Ammon's horn (tissue), 1 donor: ENCODE results near the gene TMEM30B.
A peak's percentile ranks its signal among the peaks of the same experiment; 100 is the strongest.

Experiments
- DNase-seq: peaks from one replicate; pipeline ENCODE4 v3.0.0-alpha.2; 2016; ENCODE audit warnings: low spot score

The TMEM30B gene

DNA sequence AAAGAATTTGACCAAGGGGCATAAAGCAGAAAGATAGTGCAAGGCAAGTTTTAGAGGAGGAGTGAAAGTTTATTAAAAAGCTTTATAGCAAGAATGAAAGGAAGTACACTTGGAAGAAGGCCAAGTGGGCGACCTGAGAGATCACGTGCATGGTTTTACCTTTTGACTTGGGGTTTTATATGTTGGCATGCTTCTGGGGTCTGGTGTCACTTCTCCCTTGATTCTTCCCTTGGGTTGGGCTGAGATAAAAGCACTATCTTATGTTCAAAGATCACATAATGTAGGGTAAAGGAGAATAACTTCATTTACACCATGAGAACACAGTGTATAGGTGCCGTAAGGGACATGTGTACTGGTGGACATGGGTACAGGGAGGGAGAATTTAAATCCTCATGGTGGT, 17.7 kb upstream of the TMEM30B start:
- DNase-seq, result no peak

DNA sequence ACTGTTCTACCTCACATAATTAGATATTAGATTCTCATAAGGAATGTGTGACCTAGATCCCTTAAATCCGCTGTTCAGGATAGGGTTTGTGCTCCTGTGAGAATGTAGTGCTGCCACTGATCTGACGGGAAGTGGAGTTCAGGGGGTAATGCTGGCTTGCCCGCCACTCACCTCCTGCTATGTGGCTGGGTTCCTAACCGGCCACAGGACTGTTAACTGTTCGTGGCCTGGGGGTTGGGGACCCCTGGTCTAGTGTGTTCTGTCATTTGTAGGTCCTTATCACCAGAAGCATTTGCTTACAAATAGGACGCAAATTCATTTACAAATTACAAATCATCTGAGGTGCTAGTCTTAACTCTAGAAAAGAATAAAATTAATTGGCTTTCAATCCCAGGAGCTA, 16.4 kb upstream of the TMEM30B start:
- no peak for DNase-seq

DNA sequence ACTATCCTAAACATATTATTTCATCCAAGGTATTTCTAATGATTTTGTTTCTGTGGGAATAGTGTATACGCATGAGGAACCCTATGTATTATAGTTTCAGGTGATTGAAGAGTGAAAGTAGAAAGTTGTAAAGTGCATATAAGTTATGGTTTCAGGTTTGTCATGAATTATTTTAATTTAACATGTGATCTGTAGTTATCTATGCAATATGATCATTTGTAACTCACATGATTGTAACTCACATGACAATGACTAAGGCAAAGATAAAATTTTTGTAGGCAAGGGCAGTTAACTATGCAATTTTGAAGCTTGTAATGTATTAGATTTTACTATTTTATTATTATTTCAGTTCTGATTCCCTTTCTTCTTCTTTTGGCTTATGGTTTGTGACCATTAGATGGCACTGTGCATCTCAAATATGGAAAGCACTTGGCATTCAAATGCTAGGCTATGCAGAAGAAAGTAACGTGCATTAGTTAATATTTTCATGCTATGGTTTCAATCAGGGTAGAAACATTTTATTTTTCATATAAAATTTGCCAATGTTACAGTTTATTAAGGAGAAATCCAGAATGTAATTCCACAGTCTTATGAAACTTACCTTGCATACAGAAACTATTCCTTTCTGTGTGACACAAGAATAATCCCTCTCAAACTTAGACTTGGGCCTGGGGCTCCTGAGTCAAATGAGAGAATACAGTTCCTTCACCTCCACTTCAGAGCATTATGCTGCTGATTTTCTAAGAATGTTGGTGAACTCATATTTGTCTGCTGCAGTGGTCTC, 15.8 kb upstream of the TMEM30B start:
- peak; percentile 48 for DNase-seq

DNA sequence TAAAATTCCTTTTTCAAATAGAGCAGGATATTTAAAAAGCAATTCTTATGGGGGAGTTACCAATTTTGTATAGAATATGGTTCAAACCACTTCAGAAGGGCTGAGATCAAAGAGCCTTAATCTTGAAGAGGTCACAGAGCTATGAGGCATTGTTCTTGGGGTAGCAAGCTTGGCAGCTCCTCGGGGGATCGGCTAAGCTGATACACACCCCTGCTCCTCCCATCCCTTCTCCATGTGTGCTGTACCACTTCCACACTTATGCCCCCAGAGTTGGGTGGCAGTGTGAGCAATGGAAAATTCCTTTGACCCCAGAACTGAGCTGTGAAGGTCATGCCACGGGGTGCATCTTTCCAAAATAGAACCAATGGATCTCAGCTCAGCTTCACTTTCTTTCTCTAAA, 15.0 kb upstream of the TMEM30B start:
- DNase-seq, result no peak

DNA sequence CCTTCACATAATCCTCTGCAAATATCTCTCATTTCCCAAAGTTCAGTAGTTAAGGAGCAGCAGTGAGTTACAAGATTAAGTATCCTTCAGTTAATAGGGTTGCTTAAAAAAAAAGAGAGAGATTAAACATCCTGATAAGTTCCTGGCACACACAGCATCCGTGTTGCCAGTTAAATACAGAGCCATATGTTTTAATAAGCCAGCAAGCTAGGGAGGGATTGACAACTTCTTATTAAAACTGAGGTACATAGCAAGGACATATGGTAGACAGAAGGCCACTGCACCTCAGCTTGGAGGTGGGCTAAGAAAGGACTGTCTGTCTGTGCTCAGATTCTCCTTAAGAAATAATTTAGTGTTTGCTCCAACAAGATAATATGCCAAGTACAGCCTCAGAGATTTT, 9.6 kb upstream of the TMEM30B start:
- DNase-seq, result no peak

DNA sequence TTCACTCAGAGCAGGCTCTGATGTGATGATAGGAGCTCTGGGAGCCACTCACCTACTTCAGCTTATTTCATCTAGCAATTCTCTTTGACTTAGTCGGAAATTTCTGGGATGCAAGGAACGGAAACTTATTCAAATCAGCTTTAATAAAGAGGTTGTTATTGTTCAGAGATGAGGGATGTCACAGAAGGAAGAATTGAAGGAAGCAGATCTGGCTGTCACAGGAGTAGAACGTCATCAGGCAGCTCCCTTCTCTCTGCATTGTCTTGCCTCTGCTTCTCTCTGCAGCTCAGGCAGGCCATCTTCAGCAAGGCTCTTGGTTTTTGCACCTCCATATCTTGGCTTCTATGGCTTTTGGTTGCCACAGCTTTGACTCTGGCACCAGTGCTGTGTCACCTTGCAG, 7.6 kb upstream of the TMEM30B start:
- DNase-seq, result no peak

DNA sequence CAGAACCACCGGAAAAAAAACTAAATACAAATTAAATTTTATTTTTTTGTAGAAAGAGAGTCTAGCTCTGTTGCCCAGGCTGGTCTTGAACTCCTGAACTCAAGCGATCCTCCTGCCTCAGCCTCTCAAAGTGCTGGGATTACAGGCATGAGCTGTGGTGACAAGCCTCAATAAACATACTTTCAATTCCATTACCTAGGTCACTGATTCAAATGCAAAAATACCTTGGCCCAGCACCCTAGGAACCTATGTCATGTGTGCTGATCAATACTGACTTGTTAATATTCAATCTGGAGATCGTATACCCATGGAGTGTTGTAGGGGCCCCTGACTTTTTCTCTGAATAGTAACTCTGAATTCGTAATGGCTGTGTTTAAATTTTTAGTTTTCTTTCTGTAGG, 7.1 kb upstream of the TMEM30B start:
- no peak for DNase-seq

DNA sequence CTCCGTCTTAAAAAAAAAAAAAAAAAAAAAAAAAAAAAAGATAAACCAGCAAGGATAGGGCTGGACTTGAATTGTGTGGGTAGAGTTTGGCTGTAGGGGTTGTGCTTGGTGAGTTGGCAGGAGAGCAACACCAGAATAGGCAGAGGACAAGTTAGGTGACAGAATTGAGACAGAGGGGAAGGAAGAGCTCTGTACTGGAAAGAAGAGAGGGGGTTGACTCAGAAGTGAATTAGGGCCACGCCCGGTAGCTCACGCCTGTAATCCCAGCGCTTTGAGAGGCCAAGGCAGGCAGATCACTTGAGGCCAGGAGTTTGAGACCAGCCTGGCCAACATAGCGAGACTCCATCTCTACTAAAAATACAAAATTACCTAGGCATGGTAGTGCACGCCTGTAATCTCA, 6.1 kb upstream of the TMEM30B start:
- DNase-seq, result no peak

DNA sequence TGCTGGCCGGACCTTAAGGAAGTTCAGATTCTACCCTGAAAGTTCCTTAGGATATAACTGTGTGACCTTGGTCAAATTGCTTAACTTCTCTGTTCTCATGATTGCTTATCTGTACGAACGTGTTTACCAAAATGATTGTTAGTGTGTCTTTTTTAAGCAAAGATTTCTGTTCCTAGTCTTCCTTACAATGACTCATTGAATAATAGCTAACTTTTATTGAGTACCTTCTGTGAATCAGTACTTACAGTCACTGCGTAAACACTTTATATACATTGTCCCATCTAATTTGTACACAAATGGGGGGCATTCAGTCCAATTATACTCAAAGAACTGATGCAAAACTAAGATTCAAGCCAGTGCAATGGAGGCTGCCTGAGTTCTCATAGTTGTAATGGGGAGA, 4.2 kb upstream of the TMEM30B start:
- DNase-seq, result no peak

DNA sequence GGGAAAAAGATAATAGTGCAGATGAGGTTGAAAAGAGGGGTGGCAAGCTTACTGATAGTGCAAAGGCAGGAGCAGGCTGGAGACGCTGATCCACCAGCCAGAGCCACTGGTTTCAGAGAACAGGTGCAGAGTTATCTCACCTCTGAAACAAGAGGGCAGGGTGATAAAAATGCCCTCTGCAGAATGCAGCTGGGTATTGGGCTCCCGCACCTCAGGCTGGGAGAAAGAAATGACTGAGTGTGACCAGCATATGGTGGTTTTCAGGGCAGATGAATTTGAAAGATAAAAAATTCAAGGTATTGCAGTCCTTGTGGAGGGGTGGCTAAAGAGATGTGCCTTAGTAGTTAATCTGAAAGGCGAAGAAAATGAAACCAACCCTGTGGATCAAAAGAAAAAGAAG, 2.9 kb upstream of the TMEM30B start:
- DNase-seq, result no peak

DNA sequence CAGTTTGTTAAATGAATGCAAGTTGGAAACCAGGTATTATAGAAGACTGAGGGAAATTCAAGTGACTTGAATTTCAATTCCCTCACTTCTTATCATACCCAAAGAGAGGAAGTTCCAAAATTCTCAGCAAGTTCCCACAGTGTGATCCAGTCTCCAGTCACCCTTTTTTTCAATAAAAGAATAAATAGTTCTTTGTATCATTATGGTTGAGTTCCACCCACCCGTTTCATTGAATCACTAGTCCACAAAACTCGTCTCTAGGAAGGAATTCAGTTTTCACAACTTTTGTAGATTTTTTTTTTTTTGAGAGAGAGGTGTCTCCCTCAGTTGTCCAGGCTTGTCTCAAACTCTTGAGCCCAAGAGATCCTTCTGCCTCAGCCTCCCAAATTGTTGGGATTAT, 1.6 kb upstream of the TMEM30B start:
- no peak for DNase-seq

DNA sequence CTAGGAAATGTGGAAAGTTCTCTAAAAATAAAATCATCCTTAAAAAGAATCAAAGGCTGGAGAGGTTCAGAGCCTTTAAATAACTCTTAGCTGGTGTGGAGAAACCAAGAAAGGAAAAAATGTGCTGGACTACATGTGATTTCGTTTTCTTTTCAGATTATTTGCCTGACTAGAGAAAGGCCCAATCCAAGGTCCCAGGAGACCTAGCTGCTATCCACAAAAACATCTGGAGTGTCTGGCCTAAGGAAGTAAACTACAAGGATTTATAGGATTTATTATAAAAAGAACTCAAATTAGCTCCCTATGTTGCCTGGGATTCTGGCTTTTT, 774 bp upstream of the TMEM30B start:
- DNase-seq, result no peak

DNA sequence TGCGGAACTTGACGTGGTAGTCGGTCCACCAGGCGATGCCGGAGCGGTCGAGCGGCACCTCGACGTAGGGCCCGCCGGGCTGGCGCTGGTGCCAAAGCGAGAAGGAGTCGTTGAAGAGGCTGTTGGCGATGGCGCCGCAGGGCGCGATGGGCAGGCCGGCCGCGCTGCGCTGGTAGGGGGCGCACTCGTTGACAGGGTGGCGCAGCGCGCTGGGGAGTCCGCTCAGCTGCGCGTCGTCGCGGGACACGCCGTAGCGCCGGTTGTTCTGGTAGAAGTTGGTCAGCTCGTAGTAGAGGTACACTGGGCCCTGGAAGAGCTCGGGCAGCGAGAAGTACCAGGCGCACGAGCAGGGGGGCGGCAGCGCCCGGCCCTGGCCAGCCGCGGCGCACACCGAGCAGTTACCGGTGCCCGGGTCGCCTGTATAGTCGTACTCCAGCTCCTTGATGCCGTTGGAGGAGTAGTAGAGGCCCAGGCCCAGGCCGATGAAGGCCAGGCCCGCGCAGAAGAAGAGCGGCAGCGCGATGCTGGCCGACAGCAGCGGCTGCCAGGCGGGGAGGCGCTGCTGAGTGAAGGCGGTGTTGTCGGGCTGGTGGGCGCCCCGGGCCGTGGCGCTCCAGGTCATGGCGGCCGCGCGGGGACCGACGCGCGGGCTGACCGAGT, 482 bp downstream of the TMEM30B start:
- DNase-seq, result no peak

DNA sequence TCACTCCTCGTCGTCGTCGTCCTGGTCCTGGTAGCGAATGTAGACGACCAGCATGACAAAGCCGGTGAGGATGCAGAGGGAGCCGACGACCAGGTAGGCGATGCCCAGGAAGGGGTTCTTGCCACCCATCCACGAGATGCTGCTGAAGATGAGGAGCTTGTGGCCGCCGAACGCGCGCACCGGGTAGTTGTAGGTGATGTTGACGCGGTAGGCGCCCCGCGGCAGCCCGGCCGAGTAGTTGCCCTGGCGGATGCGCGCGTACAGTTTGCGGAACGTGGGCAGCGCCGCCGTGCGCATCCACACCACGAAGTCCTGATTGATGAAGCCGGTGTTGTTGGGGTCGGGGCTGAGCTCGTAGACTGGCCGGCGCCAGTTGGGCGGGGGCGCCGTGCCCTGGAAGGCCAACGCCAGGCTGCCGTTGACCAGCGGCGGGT, 1.0 kb downstream of the TMEM30B start:
- DNase-seq, result no peak

DNA sequence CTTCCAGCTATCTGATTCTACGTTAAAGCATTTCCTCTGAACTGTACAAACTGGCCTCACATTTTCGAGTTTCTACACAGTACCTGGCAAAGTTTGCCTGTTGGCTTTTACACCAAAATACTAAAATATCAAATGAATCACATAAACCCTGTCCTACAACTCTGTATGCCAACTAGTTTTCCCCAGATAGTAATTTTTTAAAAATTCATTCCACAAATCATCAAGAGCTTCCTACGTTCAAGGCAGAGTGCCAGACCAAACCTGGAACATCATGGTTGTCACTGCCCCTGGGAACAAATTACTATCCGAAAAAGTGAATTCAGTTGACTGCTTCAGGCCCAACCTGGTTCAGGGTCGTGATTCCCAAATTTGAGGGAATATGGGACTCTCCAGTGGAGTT, 2.1 kb downstream of the TMEM30B start:
- no peak for DNase-seq

DNA sequence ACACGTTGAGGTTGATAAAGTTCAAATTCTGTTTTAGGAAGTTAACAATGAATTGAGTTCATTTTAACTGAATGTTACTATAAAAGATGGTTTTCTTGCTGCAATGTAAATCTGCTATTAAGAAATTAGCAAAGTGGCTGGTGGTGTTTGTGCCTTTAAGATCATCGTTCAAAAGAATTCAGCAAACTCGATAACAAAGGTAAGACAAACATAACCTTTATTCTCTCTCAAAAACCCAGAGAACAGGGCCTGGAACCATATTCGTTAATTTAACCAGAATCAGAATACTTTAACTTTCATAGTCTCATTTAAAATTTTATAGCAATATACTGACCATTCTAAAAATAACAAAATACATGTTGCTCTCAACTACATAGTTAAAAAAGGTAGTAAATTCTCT, 3.4 kb downstream of the TMEM30B start:
- DNase-seq, result no peak

DNA sequence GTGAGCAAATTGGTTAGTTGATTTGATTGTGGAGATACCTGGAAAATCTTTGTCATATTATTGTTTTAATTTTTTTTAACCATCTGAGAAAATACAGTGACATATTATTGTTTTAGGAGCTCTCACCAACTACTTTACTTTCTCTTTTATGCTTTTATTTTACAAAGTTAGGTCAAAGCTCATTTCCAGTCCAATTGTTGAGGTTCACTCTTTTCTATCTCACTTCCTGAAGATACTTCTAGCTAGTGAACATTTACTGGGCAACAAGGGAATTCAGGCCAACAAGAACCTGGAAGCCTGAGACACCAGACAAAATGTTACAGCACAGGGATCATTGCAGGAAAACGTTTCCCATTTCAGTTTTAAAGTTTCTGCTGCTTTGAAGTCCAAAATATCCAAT, 3.9 kb downstream of the TMEM30B start:
- no peak for DNase-seq

DNA sequence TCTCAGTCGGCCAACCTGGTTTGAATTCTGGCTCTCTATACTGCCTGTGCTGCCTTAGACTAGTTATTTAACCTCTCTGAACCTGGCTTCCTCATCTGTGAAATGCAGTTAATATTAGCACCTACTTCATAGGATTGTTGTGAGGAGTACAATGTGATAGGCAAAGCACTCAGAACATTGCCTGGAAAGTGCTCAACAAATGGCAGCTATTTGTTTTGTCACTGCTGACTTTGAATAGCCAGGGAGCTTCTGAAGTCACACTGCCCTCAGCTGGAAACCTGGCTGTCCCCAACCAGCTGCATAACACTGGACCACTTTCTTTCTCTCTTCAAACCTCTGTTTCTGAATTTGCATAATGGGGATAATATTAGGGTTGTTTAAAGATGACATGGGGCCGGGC, 9.6 kb downstream of the TMEM30B start:
- DNase-seq, result no peak

DNA sequence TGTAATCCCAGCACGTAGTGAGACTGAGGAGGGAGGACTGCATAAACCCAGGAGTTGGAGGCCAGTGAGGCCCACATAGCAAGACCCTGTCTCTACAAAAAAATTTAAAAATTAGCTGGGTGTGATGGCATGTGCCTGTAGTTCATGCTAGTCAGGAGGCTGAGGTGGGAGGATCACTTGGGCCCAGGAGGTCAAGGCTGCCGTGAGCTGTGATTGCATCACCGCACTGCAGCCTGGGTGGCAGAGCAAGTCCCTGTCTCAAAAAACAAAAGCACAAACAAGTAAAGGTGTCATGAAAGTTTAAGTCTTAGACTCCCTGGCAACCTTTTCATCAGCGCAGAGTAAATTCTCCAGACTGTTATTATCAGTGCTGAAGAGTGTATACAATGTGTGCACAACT, 10.4 kb downstream of the TMEM30B start:
- no peak for DNase-seq

DNA sequence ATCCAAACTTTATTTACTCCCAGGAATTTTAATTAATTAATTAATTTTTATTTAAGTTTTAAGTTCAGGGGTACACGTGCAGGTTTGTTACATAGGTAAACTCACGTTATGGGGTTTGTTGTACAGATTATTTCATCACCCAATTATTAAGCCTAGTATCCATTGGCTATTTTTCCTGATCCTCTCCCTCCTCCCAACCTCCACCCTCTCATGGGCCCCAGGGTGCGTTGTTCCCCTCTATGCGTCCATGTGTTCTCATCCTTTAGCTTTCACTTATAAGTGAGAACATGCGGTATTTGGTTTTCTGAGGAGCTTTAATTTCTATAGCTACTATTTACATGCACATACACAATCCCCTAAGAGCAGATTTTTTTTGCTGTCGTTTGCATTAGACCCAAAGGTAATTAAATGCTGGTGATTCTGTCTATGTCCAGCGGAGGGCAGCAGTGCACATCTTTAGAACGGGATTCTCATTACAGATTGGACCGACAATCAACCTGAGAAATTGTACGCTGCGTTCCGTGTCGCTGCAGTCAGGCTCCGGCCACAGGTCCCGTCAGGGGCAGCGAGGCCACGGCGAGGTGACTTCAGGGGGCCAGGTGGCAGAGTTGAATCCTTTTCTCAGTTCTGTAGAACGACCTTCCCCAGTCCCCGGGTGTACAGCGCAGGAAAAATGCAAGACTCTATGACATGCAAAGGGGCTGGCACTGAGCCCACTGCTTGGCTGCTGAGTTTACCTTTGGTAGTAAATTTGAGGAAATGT, 11.6 kb downstream of the TMEM30B start:
- DNase-seq, result peak; percentile 69

DNA sequence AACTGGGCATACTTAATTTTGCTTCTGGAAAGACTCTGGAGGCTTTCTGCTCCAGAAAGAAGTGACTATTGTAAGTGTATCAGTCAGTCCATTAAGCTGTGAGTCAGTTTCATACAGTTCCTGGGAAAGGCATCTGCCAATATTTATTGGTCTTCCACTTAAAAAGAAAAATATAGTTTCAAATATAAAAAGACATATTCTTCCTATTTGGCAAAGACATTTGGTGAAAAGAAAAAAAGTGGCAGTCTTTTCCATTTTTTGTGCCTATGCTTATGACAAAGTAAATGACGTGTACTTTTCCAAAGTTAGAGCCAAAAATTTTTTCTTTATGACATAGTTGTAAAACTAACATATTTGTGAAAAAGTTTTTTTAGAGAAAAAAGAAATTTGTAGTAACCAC, 12.3 kb downstream of the TMEM30B start:
- DNase-seq, result no peak

DNA sequence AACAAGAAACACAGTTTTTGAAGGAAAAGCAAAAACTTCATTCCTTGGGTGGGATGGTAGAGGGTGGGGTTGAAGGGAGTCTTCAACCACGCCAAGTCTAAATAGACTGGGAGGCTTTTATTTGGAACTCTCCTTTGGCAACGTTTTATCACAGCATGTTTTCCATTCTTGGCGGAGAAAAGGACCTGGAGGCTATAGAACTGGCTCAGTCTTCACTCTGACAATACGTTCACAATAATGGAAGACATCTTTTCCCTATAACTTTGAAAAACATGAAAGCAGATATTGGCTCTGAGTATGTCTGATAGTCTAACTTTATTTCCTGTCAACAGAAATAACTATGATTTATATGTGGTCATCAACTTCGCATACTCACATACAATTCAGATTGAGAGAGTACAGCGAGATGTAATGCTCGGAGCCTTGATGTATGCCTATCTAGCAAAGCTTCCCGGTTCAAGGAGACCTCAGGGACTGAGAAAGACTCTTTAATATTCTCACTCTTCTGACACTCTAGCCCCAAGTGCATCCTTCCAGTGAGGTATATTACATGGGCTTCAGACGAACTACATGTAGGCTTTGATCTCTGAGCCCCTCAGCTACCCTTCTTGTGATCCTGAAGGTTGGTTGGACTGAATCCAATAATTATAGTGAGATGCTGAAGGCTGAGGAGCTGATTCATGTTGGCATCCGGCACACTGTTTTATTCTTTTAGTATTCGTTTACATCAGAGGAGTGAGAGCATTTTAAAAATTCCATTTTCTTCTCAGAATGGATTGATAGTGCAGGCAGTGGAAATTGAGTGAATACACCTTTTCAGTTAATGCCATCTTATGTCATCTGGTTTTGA, 14.0 kb downstream of the TMEM30B start:
- no peak for DNase-seq
